ENCODE measurements around the gene OSBPL3.

The OSBPL3 gene

GRCh38 chr7:24877790-24878311, 102.1 kb downstream of the OSBPL3 start:
- Histone ChIP-seq H3K27me3 (ENCODE audit: low read length) (no peaks in the 10 kb centered on the region), H4K20me1 (ENCODE audit: low read depth, low read length) (no peaks in the 10 kb centered on the region), H3K9ac (ENCODE audit: low read length) (peak overlapping the region; percentile 42), H3K4me2 (ENCODE audit: low read depth, low read length, poor library complexity, severe bottlenecking) (peak overlapping the region; percentile 60), H2AFZ (ENCODE audit: low read depth, low read length, severe bottlenecking) (no peak overlapping the region), H3F3A (ENCODE audit: insufficient read depth) (peaks cover 80% of the 10 kb centered on the region), H3K79me2 (ENCODE audit: insufficient read depth, low read length) (peaks cover 37% of the 10 kb centered on the region), H3K36me3 (ENCODE audit: low read length) (no peaks in the 10 kb centered on the region; the same call in 1 of the 2 replicates), H3K27ac (ENCODE audit: low read depth, low read length) (peak overlapping the region; percentile 88), H3K9me2 (replicated peaks; ENCODE audit: insufficient read depth, low read length) (no peaks in the 10 kb centered on the region), H3K4me3 (ENCODE audit: insufficient read depth, low read length, poor library complexity, severe bottlenecking) (peak overlapping the region; percentile 7), H3K9me3 (ENCODE audit: insufficient read depth, low read length) (no peaks in the 10 kb centered on the region)
- TF ChIP-seq EZH2phosphoT487 (conservative IDR thresholded peaks at IDR 0.05; ENCODE audit: low read length) (no peak), CTCF (IDR thresholded peaks at IDR 0.05; ENCODE audit: insufficient read depth, low read length, poor library complexity, severe bottlenecking) (no peak)

- H3K27ac ChIP-seq (ENCODE audit: low read depth, low read length): peak overlapping the region; percentile 15; the same call in 1 of the 2 replicates
- no peak overlapping the region for H3K4me2 ChIP-seq (ENCODE audit: low read depth, low read length, poor library complexity, severe bottlenecking)
- peaks cover 5% of the 10 kb centered on the region for H3K36me3 ChIP-seq (ENCODE audit: low read length)
- TF ChIP-seq EZH2phosphoT487 (conservative IDR thresholded peaks at IDR 0.05; ENCODE audit: low read length) (no peak), CTCF (IDR thresholded peaks at IDR 0.05; ENCODE audit: insufficient read depth, low read length, poor library complexity, severe bottlenecking) (no peak)
- H4K20me1 ChIP-seq (ENCODE audit: low read depth, low read length): no peaks in the 10 kb centered on the region
- no peaks in the 10 kb centered on the region for H3K9me2 ChIP-seq (replicated peaks; ENCODE audit: insufficient read depth, low read length)
- no peak overlapping the region for H2AFZ ChIP-seq (ENCODE audit: low read depth, low read length, severe bottlenecking)
- H3K27me3 ChIP-seq (ENCODE audit: low read length): no peaks in the 10 kb centered on the region
- H3K4me3 ChIP-seq (ENCODE audit: insufficient read depth, low read length, poor library complexity, severe bottlenecking): no peak overlapping the region
- H3K79me2 ChIP-seq (ENCODE audit: insufficient read depth, low read length): peaks cover 34% of the 10 kb centered on the region
- H3F3A ChIP-seq (ENCODE audit: insufficient read depth): peaks cover 72% of the 10 kb centered on the region
- no peak overlapping the region for H3K9ac ChIP-seq (ENCODE audit: low read length)
- no peaks in the 10 kb centered on the region for H3K9me3 ChIP-seq (ENCODE audit: insufficient read depth, low read length)
Observed at GRCh38 chr7:24874791-24875190, 105.2 kb downstream of the OSBPL3 start.

GRCh38 chr7:24873944-24874343, 106.0 kb downstream of the OSBPL3 start:
- no peak overlapping the region for H3K4me3 ChIP-seq (ENCODE audit: insufficient read depth, low read length, poor library complexity, severe bottlenecking)
- TF ChIP-seq CTCF (IDR thresholded peaks at IDR 0.05; ENCODE audit: insufficient read depth, low read length, poor library complexity, severe bottlenecking) (no peak), EZH2phosphoT487 (conservative IDR thresholded peaks at IDR 0.05; ENCODE audit: low read length) (no peak)
- H3F3A ChIP-seq (ENCODE audit: insufficient read depth): peaks cover 63% of the 10 kb centered on the region
- no peaks in the 10 kb centered on the region for H4K20me1 ChIP-seq (ENCODE audit: low read depth, low read length)
- H3K9ac ChIP-seq (ENCODE audit: low read length): no peak overlapping the region
- no peaks in the 10 kb centered on the region for H3K27me3 ChIP-seq (ENCODE audit: low read length)
- H3K9me3 ChIP-seq (ENCODE audit: insufficient read depth, low read length): no peaks in the 10 kb centered on the region
- peak overlapping the region; percentile 15; the same call in 1 of the 2 replicates for H3K27ac ChIP-seq (ENCODE audit: low read depth, low read length)
- peaks cover 9% of the 10 kb centered on the region for H3K36me3 ChIP-seq (ENCODE audit: low read length)
- H3K9me2 ChIP-seq (replicated peaks; ENCODE audit: insufficient read depth, low read length): no peaks in the 10 kb centered on the region
- peaks cover 34% of the 10 kb centered on the region for H3K79me2 ChIP-seq (ENCODE audit: insufficient read depth, low read length)
- no peak overlapping the region for H2AFZ ChIP-seq (ENCODE audit: low read depth, low read length, severe bottlenecking)
- no peak overlapping the region for H3K4me2 ChIP-seq (ENCODE audit: low read depth, low read length, poor library complexity, severe bottlenecking)
